DOHH2 (cell line): ENCODE data around the gene ORC2.

Experiments
- H3F3A ChIP-seq: fragments of 200-600 bp; sonication (generic), shearing (Covaris generic); 2 replicates; pipeline ENCODE4 v1.6.0; 2016; ENCODE audit warnings: antibody characterized with exemption, mild to moderate bottlenecking; ENCODE audit not compliant: control insufficient read depth, insufficient read depth
- H3K27ac ChIP-seq: fragments of 200-600 bp; sonication (generic); 2 replicates; pipeline ENCODE4 v1.5.1; 2014; ENCODE audit warnings: low read depth, mild to moderate bottlenecking, low read length, moderate library complexity
- H3K27me3 ChIP-seq: fragments of 200-600 bp; sonication (generic); 2 replicates; pipeline ENCODE4 v1.6.1; 2014; ENCODE audit warnings: mild to moderate bottlenecking, low read length, mixed read lengths; ENCODE audit not compliant: control insufficient read depth
- H3K36me3 ChIP-seq: fragments of 200-600 bp; sonication (generic); 2 replicates; pipeline ENCODE4 v1.6.1; 2014; ENCODE audit warnings: mild to moderate bottlenecking, low read length, moderate library complexity, mixed read lengths; ENCODE audit not compliant: control insufficient read depth
- H3K4me1 ChIP-seq: fragments of 200-600 bp; sonication (generic); 2 replicates; pipeline ENCODE4 v1.6.1; 2014; ENCODE audit warnings: mild to moderate bottlenecking, low read length, mixed read lengths; ENCODE audit not compliant: control insufficient read depth
- H3K4me2 ChIP-seq: fragments of 200-600 bp; sonication (generic); 2 replicates; pipeline ENCODE4 v1.6.0; 2014; ENCODE audit warnings: mild to moderate bottlenecking, low read length, moderate library complexity
- H3K4me3 ChIP-seq: fragments of 200-600 bp; sonication (generic); 2 replicates; pipeline ENCODE4 v1.5.1; 2014; ENCODE audit warnings: mild to moderate bottlenecking, low read length, mixed read lengths
- H3K79me2 ChIP-seq: fragments of 200-600 bp; sonication (generic); 2 replicates; pipeline ENCODE4 v1.6.1; 2014; ENCODE audit warnings: mild to moderate bottlenecking, low read length, mixed read lengths; ENCODE audit not compliant: control insufficient read depth
- H3K9me2 ChIP-seq: fragments of 200-600 bp; sonication (generic); replicated peaks from 2 replicates; pipeline ENCODE4 v1.6.1; 2014; ENCODE audit warnings: mild to moderate bottlenecking, low read length, mixed read lengths; ENCODE audit not compliant: control insufficient read depth
- H3K9me3 ChIP-seq: fragments of 200-600 bp; sonication (generic); 2 replicates; pipeline ENCODE4 v1.6.1; 2014; ENCODE audit warnings: antibody characterized with exemption, low read length, mixed read lengths; ENCODE audit not compliant: control insufficient read depth, insufficient read depth
- H4K20me1 ChIP-seq: fragments of 200-600 bp; sonication (generic); 2 replicates; pipeline ENCODE4 v1.6.0; 2014; ENCODE audit warnings: low read depth, mild to moderate bottlenecking, antibody characterized with exemption, low read length, moderate library complexity; ENCODE audit not compliant: control insufficient read depth, insufficient read depth
- CTCF ChIP-seq: fragments of 200-600 bp; sonication (generic); IDR thresholded peaks from one replicate; pipeline ENCODE4 v1.5.1; 2014; ENCODE audit warnings: antibody characterized with exemption, mild to moderate bottlenecking, low read depth, low read length; ENCODE audit not compliant: poor library complexity, severe bottlenecking
- EZH2phosphoT487 ChIP-seq: fragments of 200-600 bp; sonication (generic); IDR thresholded peaks from 2 replicates; pipeline ENCODE4 v1.6.1; 2017; ENCODE audit warnings: borderline replicate concordance, mild to moderate bottlenecking, antibody characterized with exemption, low read length, moderate library complexity, mixed read lengths

The ORC2 gene

GRCh38 chr2:200961674-200962073, 1.8 kb downstream of the ORC2 start:
- Histone ChIP-seq H3K36me3 (peaks cover 52% of the 10 kb centered on the region), H3K4me2 (peak overlapping the region; percentile 85), H3K9me3 (no peaks in the 10 kb centered on the region), H4K20me1 (0 out of 2 replicates have a peak, but pooled peaks cover 6% of the 10 kb centered on the region), H3K4me1 (peaks cover 29% of the 10 kb centered on the region), H3K9me2 (no peaks in the 10 kb centered on the region), H3K79me2 (peaks cover 66% of the 10 kb centered on the region), H3F3A (peaks cover 3% of the 10 kb centered on the region), H3K27ac (no peak overlapping the region), H3K27me3 (no peaks in the 10 kb centered on the region), H3K4me3 (peak overlapping the region; percentile 94)
- TF ChIP-seq CTCF, result no peak
- TF ChIP-seq EZH2phosphoT487, result no peak

GRCh38 chr2:200950378-200950777, 13.1 kb downstream of the ORC2 start:
- H3K36me3 ChIP-seq, result peaks cover 66% of the 10 kb centered on the region
- H3K27me3 ChIP-seq, result no peaks in the 10 kb centered on the region
- TF ChIP-seq EZH2phosphoT487 (no peak), CTCF (no peak)
- no peaks in the 10 kb centered on the region for H3F3A ChIP-seq
- no peak overlapping the region for H3K27ac ChIP-seq
- no peak overlapping the region for H3K4me3 ChIP-seq
- H3K4me1 ChIP-seq, result no peaks in the 10 kb centered on the region
- H3K9me3 ChIP-seq, result no peaks in the 10 kb centered on the region
- no peak overlapping the region for H3K4me2 ChIP-seq
- no peaks in the 10 kb centered on the region for H3K79me2 ChIP-seq
- H4K20me1 ChIP-seq, result no peaks in the 10 kb centered on the region
- H3K9me2 ChIP-seq, result no peaks in the 10 kb centered on the region

DNA sequence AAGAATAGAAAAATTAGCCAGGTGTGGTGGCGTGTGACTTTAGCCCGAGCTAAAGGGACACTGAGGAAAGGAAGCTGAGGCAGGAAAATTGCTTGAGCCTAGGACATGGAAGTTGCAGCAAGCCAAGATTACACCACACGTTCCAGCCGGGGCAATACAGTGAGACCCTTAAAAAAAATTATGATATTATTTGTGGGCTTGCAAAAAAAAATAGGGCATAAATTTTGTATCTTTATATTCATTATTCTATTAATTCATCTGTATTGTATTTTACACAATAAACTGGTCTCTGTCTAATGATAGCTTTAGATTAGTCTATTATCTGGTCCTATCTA, 18.1 kb downstream of the ORC2 start:
- no peak overlapping the region for H3K27ac ChIP-seq
- TF ChIP-seq CTCF, result no peak
- no peak for TF ChIP-seq EZH2phosphoT487

More for the DNA sequence above, 18.1 kb downstream of the ORC2 start:
- no peaks in the 10 kb centered on the region for H3K9me3 ChIP-seq
- H3K9me2 ChIP-seq, result no peaks in the 10 kb centered on the region
- no peak overlapping the region for H3K4me2 ChIP-seq
- no peaks in the 10 kb centered on the region for H3K4me1 ChIP-seq
- no peaks in the 10 kb centered on the region for H4K20me1 ChIP-seq
- no peaks in the 10 kb centered on the region for H3K27me3 ChIP-seq
- H3K36me3 ChIP-seq, result peaks cover 62% of the 10 kb centered on the region
- no peaks in the 10 kb centered on the region for H3K79me2 ChIP-seq
- H3K4me3 ChIP-seq, result no peak overlapping the region
- H3F3A ChIP-seq, result no peaks in the 10 kb centered on the region
